SW480 (cell line): ENCODE data around the gene ROBO2.

Source experiments
- DNase-seq: peaks from one replicate; pipeline ENCODE4 v3.0.0-alpha.2; 2016; ENCODE audit warnings: low spot score

The ROBO2 gene

GRCh38 chr3:77256584-77257503 is 216.9 kb downstream of the ROBO2 start:
- DNase-seq: no peak

- no peak for DNase-seq
These were observed 219.8 kb downstream of the ROBO2 start for GRCh38 chr3:77259694-77260093.

- no peak for DNase-seq
These were observed 222.5 kb downstream of the ROBO2 start for GRCh38 chr3:77262361-77262760.

GRCh38 chr3:77267589-77267988 is 227.7 kb downstream of the ROBO2 start:
- no peak for DNase-seq

- no peak for DNase-seq
These were observed 231.4 kb downstream of the ROBO2 start for GRCh38 chr3:77271306-77271705.

- no peak for DNase-seq
These were observed 231.8 kb downstream of the ROBO2 start for GRCh38 chr3:77271711-77272110.

GRCh38 chr3:77279276-77279675 is 239.4 kb downstream of the ROBO2 start:
- DNase-seq: no peak

GRCh38 chr3:77281721-77282120 is 241.8 kb downstream of the ROBO2 start:
- DNase-seq: no peak

GRCh38 chr3:77283108-77283507 is 243.2 kb downstream of the ROBO2 start:
- no peak for DNase-seq

- DNase-seq: no peak
These were observed 248.4 kb downstream of the ROBO2 start for GRCh38 chr3:77288348-77288747.

GRCh38 chr3:77296527-77296926 is 256.6 kb downstream of the ROBO2 start:
- DNase-seq: no peak

- no peak for DNase-seq
These were observed 258.5 kb downstream of the ROBO2 start for GRCh38 chr3:77298417-77298816.

- no peak for DNase-seq
These were observed 264.2 kb downstream of the ROBO2 start for GRCh38 chr3:77303955-77304699.

- no peak for DNase-seq
These were observed 264.8 kb downstream of the ROBO2 start for GRCh38 chr3:77304700-77305021.

GRCh38 chr3:77309460-77309859 is 269.6 kb downstream of the ROBO2 start:
- DNase-seq: no peak

- no peak for DNase-seq
These were observed 273.9 kb downstream of the ROBO2 start for GRCh38 chr3:77313843-77314242.

GRCh38 chr3:77319711-77320110 is 279.8 kb downstream of the ROBO2 start:
- peak; percentile 6 for DNase-seq

GRCh38 chr3:77320514-77320913 is 280.6 kb downstream of the ROBO2 start:
- no peak for DNase-seq

- peak; percentile 14 for DNase-seq
These were observed 281.7 kb downstream of the ROBO2 start for GRCh38 chr3:77321646-77322045.

GRCh38 chr3:77323626-77324025 is 283.7 kb downstream of the ROBO2 start:
- no peak for DNase-seq

GRCh38 chr3:77324105-77324504 is 284.2 kb downstream of the ROBO2 start:
- no peak for DNase-seq

GRCh38 chr3:77325280-77325679 is 285.4 kb downstream of the ROBO2 start:
- DNase-seq: no peak

GRCh38 chr3:77325702-77326101 is 285.8 kb downstream of the ROBO2 start:
- no peak for DNase-seq
